ENCODE data around the gene TSPAN7.

Gene TSPAN7

GRCh38 chrX:38561126-38561868 is at the start of gene TSPAN7:
TSPAN7 (plus strand) TSS chrX:38561542; CDS start chrX:38561547, 5 bp downstream.
- peak; percentile 38 for DNase-seq

- no peak for DNase-seq
Measured at GRCh38 chrX:38513112-38513742, 48.1 kb upstream of the TSPAN7 start.

- DNase-seq, result no peak
Measured at GRCh38 chrX:38514016-38514854, 47.1 kb upstream of the TSPAN7 start.

- DNase-seq, result no peak
Measured at GRCh38 chrX:38515291-38515690, 46.1 kb upstream of the TSPAN7 start.

GRCh38 chrX:38516196-38516774 is 45.1 kb upstream of the TSPAN7 start:
- DNase-seq, result no peak

- no peak for DNase-seq
Measured at GRCh38 chrX:38519651-38520050, 41.7 kb upstream of the TSPAN7 start.

GRCh38 chrX:38538134-38538533 is 23.2 kb upstream of the TSPAN7 start:
- no peak for DNase-seq

GRCh38 chrX:38539748-38540147 is 21.6 kb upstream of the TSPAN7 start:
- no peak for DNase-seq

- DNase-seq, result no peak
Measured at GRCh38 chrX:38548508-38548907, 12.8 kb upstream of the TSPAN7 start.

GRCh38 chrX:38552721-38553120 is 8.6 kb upstream of the TSPAN7 start:
- no peak for DNase-seq

- no peak for DNase-seq
Measured at GRCh38 chrX:38558686-38559085, 2.7 kb upstream of the TSPAN7 start.

GRCh38 chrX:38560776-38561125 is 591 bp upstream of the TSPAN7 start:
- DNase-seq, result no peak

- no peak for DNase-seq
Measured at GRCh38 chrX:38561951-38562719, 793 bp downstream of the TSPAN7 start.

- no peak for DNase-seq
Measured at GRCh38 chrX:38563030-38563429, 1.7 kb downstream of the TSPAN7 start.

GRCh38 chrX:38570396-38570795 is 9.1 kb downstream of the TSPAN7 start:
- DNase-seq, result no peak

- no peak for DNase-seq
Measured at GRCh38 chrX:38571058-38571457, 9.7 kb downstream of the TSPAN7 start.

GRCh38 chrX:38574858-38575257 is 13.5 kb downstream of the TSPAN7 start:
- no peak for DNase-seq

- DNase-seq, result no peak
Measured at GRCh38 chrX:38575888-38576287, 14.5 kb downstream of the TSPAN7 start.

GRCh38 chrX:38577738-38578137 is 16.4 kb downstream of the TSPAN7 start:
- no peak for DNase-seq

- no peak for DNase-seq
Measured at GRCh38 chrX:38578167-38578566, 16.8 kb downstream of the TSPAN7 start.

- no peak for DNase-seq
Measured at GRCh38 chrX:38583181-38583580, 21.8 kb downstream of the TSPAN7 start.

- DNase-seq, result no peak
Measured at GRCh38 chrX:38594434-38594833, 33.1 kb downstream of the TSPAN7 start.

GRCh38 chrX:38595801-38596200 is 34.5 kb downstream of the TSPAN7 start:
- no peak for DNase-seq
